GM19397 (cell line): Measurements from ENCODE around the gene EIF4E2.
"Not testable (repeated sequence)": the region's sequence is repeated elsewhere in the genome, so short reads cannot be mapped to it uniquely, and the experiment has no call there.

Source experiments
- ATAC-seq: cut with Tn5 transposase; IDR thresholded peaks from one replicate; pipeline ENCODE4 v1.9.1; 2021; ENCODE audit warnings: mild to moderate bottlenecking, moderate library complexity; ENCODE audit not compliant: unreplicated experiment

EIF4E2 gene

DNA sequence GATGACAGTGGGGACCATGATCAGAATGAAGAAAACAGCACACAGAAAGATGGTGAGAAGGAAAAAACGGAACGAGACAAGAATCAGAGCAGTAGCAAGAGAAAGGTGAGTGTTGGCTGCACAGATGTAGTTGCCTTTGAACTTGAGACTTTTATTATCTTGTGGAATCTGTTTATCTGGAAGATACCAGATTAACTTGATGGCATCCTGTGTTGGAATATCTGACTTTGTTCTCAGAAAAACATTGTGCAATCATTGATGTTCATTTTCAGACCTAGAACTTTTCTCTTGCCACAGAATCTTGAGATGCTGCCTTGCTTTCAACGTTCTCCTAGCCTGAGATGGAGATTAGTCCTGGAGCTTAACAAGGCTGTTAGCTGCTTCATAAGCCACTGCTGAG, 5.9 kb downstream of the EIF4E2 start:
- no peak for ATAC-seq

DNA sequence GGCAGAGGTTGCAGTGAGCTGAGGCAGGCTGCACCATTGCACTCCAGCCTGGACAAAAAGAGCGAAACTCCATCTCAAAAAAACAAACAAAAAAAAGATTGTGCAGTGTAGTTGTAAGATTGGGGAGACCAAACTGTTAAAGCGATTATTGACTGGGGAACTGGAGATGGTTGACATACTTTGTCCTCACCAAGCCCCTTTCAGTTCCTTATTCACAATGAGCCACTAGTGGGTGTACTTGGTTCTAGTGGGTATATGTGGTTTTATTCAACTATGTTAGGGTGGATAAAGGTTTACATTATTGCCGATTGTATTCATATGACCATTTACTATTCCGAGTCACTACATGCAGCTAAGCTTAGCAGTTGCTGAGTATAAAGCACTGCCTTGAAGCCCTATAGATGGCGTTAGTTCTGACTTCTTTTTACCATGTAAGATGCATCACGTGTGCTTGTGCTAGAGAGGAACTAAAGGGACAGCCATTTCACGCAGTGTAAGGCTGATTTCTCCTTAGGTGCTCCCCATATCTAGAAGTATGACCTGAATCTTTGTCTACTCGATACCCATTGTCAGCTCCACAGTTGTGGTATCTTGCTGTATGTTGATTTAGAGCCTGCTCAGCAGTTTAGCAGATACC, 12.1 kb downstream of the EIF4E2 start:
- ATAC-seq: no peak

DNA sequence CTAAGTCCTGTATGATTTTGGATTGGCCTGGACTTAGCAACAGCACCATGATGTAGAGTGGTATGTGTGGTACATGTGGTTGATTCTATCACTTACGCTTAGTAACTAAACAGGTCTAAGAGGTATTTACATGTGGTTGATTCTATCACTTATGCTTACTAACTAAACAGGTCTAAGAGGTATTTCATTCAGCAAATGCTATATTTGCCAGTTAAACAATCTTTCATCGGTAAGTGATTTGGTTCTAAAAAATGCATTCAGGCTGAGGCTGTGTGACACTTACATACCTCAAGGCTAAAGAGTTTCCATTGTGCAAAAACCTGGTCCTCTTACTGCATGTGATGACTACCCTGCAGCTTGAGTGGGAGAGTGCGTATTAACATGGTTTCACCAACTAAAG, 13.1 kb downstream of the EIF4E2 start:
- ATAC-seq: no peak

- no peak for ATAC-seq
Measured at GRCh38 chr2:232567721-232568120, 17.2 kb downstream of the EIF4E2 start.

DNA sequence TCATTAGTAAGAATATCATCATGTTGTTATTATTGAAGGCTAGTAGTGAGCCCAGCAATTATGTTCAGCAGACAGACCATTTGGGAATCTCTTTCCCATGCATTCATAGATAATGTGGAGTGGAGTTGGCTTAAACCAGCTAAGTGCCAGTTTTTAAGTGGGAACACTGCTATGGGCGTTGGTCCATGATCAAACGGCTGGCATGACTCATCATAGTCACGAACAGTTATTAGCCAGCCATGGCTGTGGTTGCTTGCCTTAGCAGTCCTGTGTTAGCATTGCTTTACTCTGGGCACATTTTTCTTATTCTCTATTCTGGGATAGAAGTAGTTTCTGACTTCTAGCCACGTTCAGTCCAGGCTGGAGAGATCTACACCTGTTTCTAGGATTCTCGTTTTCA, 17.7 kb downstream of the EIF4E2 start:
- ATAC-seq: no peak

- no peak for ATAC-seq
Measured at GRCh38 chr2:232569541-232569940, 19.1 kb downstream of the EIF4E2 start.

DNA sequence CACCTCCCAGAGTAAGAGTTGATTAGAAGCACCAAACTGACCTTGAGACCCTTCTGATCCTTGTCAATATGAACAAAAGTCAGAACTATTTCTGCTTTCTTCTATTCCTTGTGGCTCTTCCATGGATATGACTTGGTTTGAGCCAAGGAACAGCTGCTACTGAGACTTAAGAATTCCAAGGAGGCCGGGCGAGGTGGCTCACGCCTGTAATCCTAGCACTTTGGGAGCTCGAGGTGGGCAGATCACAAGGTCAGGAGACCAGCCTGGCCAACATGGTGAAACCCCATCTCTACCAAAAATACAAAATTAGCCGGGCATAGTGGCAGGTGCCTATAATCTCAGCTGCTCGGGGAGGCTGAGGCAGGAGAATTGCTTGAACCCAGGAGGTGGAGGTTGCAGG, 20.0 kb downstream of the EIF4E2 start:
- ATAC-seq: not testable (repeated sequence)

DNA sequence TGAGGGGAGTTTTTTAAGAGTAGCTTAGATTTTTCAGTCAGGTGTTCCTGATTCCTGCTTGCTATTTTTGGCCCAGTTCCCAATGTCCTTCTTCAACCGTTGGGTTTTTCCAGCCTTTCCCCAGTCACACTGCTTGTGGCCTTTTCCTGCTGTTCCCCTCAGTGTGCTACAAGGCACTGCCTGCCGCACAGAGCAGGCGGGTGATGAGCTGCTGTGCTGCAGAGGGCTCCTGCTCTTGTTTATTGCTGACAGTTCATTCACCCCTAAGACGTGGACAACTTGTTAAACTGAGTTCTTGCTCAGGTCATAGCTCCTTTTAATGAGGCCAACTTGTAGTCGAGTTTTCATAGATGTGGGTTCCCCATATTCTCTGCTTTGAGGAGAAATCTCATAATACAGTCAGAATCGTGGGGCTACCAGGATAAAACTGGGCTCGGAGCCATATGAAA, 20.6 kb downstream of the EIF4E2 start:
- no peak for ATAC-seq

GRCh38 chr2:232573042-232573441, 22.6 kb downstream of the EIF4E2 start:
- ATAC-seq: no peak

DNA sequence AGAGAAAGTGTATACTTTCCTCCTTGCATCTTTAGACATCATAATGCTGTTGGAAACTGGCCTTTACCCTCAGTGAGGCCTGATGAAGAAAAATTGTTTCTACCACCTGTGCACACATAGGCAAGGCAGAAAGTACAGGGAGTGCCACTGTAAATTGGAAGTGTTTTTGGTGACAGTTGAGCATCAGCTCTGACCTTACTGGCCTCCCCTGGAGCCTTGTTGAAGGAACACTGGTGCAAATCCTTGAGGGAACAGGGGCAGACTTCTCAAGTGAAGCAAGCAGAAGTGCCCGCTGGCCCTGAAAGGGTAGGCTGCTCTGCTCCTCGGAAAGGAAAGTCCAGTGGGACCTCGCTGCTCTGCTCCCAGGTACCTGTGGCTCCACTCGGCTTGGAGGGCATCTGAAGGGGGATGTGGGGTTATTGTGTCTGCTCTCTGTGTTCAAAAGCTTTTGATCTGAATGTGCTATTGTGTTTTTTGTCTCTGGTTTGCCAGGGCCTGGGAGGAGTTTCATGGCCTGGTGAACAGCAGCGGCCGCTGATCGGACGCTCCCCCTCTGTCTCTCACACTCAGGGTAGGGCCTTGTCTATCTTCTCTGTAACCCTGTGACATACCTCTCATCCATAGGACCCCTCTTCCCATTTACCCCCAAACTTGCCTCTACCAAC, 23.4 kb downstream of the EIF4E2 start:
- ATAC-seq: no peak

DNA sequence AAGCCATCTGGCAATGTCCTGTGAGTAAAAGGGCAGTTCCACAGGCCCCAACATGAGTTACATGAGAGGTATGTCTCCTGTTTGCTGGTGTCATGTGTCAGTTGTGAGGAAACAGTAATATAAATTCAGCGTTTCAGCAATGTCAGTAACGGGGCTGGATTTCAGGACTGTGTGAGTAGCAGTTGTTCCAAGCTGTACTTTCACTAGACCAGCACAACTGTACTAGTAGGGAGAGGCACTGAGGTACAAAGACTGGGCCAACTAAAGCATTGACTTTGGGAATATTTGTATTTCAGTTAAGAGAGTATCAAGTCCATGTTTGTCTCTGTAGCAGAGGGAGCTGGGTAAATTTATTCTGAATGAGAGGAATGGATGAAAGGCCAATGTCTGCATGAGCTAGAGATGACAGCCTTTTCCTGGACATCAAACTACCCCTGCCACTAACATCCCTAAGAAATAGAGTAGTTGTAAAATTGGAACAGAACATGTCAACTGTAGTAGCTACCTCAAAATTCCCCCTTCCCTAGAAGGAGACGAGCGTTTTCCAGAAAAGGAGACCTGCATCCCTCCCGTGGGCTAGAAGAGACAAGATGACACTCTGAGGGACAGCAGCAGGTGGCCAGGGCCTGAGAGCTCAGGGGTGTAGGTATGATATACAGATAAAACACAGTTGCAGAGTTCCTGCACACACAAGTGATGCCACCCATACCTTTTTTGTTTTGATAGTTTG, 24.4 kb downstream of the EIF4E2 start:
- no peak for ATAC-seq

DNA sequence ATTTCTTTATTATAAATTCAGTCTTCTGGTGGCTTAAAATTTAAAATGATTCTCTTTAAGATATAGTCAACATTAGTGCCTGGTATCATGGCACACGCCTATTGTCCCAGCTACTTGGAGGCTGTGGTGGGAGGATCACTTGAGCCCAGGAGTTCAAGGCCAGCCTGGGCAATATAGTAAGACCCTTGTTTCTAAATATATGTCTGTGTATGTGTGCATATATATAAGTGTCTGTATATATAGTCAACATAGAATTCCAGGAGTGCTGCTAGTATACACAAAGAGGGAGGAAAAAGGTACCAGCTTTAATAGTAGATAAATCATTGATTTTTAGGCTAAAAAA, 24.9 kb downstream of the EIF4E2 start:
- ATAC-seq: no peak

DNA sequence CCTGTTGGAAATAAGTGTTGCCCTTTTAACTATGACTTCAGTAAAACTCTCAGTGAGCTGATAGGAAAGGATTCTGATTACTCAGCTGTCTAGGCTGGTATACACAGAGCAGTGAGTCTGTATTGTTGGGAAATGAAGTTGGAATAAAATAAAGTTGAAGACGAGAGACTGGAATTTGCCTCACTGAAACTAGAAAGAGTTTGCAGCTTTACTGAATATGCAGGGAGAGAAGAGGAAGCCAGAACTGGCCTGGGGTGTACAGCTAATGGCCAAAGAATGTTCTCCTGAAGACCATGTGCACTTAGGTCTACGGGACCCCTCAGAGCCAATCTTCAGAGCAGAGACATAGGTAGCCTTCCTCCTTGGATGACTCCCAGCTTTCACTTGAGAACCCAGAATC, 26.5 kb downstream of the EIF4E2 start:
- no peak for ATAC-seq

DNA sequence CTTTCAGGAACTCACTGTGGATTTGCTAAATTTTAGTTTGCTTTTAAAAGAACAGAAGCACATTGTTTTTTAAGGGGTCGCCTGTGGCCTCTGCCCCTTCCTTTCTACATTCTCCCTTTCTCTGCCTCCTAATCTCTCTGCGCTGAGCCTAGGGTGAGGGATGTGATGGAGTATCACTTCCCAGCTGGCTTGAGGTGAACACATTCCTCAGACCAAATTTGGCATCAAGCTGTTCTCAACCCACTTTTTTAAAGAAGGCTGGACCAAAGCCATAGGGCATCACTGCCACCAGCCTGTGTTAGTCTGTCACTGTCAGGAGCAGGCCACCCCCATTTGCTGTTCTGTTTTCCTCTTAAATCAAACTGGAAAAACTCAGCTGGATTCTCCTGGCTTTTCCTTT, 27.4 kb downstream of the EIF4E2 start:
- no peak for ATAC-seq

DNA sequence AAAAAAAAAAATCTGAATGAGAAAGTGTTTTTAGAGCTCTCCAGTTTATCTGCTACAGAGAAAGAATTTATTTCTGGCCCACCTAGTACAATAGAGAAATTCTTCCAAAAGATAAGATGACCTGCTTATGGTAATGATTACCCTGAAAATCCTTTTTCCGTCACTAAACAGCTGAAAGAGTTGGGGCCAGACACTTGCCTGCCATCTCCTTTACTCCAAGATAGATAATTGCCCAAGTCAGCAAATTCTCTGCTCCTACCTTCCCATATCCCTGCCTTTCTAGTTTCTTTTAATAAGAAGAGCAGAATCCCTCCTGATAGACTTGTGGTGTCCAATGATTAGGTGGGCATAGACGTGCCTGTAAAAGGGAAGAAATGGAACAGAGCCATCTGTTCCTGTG, 28.1 kb downstream of the EIF4E2 start:
- no peak for ATAC-seq

DNA sequence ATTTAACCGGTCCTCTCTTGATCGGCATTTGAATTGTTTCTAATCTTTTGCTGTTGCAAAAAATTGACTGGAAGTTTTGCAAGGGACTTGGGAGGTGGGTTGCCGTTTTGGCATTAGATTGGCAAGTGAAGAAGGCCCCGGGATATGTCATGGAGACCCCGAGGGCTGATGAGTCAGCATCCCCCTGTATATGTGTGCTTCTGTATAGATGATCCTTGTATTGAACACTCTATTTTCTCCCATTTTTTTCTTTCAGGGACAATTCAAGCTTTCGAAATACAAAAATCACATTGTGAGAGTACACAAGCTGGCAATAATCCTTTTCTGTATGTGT, 30.1 kb downstream of the EIF4E2 start:
- no peak for ATAC-seq

GRCh38 chr2:232581725-232582124, 31.2 kb downstream of the EIF4E2 start:
- no peak for ATAC-seq

DNA sequence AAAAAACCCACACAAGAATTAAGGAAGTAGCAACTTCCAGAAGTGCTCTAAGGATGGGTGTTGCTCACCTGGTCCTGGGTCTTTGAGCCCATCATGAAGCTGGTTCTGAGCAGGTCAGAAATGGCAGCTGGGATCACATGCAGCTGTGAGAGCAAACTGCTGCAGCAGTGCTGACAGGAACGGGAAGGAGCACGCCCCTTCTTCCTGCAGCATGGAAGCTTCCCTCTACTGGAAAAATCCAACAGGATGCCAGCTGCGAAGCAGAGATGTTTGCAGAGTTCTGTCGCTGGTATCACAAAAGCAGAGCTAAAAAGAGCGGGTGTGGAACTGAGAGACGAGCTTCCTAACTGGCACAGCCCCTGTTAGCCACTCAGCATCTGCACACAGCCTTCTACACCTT, 33.7 kb downstream of the EIF4E2 start:
- ATAC-seq: no peak

DNA sequence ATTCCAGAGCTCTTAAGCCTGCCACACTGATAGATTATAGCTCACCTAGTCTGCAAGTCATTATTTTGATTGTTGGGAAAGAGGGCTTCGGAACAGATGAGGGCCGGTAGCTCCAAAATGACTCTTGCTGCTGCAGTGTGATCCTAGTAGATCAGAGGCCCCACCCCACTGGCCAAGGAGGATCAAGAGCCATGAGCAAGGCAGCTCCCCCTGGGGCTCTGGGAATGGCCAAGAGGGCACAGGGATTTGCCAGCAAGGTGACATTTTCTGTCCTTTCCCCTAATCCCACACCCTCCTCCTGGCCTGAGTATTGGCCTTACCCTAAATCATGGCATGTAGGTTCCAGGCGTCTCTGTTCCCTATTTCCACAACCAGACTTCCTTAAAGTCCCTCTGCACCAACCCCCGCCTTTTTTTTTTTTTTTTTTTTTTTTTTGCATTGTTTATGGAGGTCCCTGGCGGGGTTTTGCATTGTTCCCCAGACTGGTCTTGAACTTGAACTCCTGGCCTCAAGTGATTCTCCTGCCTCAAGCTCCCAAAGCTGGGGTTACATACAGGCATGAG, 36.5 kb downstream of the EIF4E2 start:
- no peak for ATAC-seq

DNA sequence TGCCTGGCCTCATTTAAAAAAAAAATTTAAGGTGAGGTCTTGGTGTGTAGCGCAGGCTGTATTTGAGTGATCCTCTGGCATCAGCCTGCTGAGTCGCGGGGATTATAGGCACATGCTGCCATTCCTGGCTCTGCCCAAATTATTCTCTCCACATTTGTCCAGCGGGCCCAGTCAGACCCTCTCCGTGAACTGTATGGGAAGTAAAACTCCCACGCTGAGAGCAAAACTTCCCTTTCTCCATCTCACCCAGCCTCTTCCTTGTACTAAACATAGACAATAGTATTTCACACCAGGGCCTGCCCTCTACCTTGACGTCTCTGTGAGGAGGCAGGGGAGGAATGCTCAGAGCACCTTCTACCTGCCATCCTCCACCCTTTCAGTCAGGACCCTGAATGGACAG, 37.0 kb downstream of the EIF4E2 start:
- no peak for ATAC-seq

DNA sequence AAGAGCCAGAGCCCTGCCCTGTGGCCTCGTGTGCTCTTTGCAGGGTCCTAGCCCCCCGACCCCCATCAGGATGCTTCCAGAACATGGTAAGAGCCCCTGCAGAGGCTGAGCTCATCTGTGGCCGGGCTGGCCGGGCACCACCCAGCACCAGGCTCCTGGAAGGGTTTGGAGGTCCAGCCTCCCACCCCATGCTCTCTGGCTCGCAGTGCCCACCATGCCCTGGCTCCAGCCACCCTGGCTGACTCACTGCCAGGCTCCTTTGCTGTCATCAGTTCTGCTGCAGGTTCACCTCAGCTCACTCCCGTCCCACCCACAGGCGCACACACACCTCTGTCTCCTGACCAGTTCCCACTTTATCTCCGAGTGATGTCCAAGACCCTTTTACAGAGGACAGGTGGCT, 37.5 kb downstream of the EIF4E2 start:
- ATAC-seq: no peak
